Pulmonary artery endothelial cell (primary cell): ENCODE data around the gene WDR7. TPM values are rescaled to one million over a fixed set of nuclear protein-coding genes. Genes with fewer than 3 reads are reported as not detected.

Source experiments
- DNase-seq: peaks from one replicate; pipeline ENCODE4 v3.0.0-alpha.2; 2011; ENCODE audit warnings: low read depth, low spot score
- total RNA-seq: library from RNA; depleted of rRNA; stranded (reverse); fragments of >200 nt; gene quantifications from 2 replicates; pipeline ENCODE4 v1.2.3, GENCODE V29; 2014

The WDR7 gene
- total RNA-seq, 1 donor from 2014 or later = 14.2 TPM

DNA sequence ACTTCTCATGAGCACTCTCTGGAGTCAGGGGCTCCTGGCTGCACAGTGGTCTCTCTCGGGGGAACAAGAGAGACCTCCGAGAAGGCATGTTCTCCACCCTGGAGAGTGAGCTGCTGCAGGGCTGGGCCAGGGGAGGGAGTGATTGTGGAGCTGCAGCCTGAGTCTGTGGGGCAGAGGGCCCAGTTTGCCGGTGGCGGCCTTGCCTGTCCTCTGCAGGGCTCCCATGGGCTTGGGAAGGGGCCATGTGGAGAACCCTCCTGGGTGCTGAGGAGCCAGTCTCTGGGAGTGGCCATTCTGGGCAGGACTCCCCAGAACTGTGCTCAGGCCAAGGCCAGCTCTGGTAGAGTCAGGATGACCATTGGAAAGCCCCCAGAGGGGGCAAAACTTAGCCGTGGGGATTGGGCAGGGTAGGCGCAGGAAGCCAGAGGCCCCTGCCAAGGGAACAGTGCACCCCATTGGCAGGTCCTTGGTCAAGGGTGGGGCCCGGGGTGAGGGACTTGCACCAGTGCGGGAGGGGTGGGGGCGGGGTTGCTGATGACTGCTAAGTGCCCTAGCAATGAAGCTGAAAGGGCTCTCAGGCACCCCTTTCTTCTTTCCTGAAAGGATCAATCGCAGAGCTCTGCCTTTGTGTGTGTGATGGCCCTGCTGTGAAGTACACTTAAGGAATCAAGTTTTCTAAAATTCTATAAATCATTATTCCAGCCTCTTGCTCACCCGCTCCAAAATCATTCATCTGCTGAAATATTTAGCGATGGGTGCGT, 426.0 kb downstream of the WDR7 start:
- DNase-seq = no peak

DNA sequence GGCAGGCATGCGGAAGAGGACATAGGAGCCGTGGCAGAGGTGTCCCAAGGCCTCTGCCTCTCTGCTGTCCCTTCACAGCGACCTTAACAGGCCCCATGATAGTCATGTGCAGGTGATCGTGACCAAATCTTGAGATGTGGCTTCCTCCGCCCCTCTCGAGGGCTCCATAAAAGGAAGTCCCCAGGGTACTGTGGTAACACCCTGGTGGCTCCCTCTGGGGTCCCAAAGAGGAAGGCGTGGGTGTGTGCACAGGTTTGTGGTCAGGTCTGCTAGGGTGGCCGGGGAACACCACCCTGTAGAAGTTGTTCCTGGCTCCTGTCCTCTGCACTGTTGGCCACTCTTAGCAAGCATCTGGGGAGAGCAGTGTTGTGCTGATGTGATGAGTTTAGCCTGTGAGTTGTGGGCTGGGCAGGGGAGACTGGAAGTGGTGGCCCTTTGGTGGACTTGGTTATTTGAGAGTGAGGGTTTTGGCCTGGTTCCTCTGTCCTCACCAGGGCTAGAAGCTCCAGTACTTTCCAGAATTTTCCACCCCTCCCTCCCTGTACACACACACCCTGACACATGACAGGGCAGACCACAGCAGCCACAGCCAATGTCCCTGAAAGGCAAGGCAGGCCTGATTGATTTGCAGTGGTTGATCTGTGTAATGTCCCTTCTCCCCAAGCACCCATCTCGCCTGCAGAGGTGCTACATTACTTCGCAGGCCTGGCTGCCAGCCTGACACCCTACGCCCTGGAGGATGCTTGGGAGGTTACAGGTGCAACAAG, 426.8 kb downstream of the WDR7 start:
- no peak for DNase-seq

DNA sequence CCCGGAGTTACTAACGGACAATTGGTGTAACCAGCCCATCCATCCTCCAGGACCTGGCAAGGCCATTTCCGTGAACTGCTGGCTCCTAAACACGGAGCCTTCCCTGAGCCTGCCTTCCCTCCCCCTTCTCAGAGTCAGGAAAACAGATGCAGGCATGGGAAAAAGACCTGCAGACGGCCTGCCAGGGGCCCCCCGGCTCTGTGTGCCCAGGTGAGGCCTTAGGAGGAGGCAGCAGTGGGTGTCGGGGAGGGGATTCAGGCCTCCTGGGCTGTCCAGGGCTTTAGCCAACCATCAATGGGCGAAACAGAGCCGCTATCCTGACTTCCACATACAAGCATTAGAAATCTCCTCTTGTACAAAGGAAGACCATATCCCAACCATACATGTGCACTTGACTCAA, 427.5 kb downstream of the WDR7 start:
- DNase-seq = no peak

DNA sequence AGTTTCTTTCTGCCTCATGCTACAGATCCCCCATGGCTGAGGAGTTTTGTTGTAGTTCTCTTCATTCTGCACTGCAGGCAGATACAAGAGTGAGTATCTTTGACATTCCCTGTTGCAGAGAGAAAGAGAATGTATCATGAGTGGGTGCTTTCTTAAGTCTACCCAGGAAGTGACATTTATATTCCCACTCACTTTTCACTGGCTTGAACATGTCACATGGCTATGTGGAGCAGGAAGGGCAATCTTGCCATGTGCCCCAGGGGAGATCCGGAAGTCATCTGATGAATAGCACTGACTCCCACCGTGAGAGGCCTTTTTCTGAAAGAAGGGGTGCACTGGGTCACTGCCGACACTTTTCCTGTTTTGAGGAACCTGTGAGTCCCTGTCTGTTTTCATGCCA, 429.3 kb downstream of the WDR7 start:
- no peak for DNase-seq

DNA sequence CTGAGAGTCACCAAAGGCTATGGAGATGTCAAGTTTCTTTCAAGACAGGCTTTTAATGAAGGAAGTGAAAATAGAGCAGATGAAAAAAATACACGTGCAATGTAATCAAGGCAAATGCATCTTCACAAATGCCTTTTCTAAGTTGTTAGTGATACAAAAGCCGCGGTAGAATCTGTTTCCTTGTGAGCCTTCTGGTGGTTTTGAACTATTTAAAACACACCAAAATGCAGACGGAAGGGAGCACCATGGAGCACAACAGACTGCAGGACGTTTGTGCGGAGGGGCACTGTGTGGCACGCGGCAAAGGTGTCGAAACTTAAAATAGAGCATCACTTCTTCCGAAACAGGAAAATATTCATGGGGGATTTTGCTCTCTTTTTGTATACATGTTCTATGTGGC, 430.7 kb downstream of the WDR7 start:
- DNase-seq = no peak

DNA sequence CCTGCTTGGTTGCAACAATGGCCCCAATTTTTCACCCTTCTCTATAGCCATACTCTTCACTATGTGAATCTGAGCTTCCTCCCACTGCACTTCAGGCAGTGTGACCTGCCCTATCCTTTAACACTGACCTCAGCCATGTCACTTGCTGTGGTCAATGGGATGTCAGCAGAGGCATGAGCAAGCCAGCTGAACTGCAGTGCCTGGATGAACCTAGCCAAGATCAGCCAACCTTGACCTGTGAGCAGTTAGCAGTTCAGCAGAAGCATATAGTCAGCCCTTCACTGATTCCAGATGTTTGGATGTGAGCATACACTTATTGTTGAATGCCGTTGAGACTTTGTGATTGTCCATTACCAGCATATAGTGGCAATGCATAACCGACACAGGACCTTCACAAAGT, 432.3 kb downstream of the WDR7 start:
- no peak for DNase-seq

DNA sequence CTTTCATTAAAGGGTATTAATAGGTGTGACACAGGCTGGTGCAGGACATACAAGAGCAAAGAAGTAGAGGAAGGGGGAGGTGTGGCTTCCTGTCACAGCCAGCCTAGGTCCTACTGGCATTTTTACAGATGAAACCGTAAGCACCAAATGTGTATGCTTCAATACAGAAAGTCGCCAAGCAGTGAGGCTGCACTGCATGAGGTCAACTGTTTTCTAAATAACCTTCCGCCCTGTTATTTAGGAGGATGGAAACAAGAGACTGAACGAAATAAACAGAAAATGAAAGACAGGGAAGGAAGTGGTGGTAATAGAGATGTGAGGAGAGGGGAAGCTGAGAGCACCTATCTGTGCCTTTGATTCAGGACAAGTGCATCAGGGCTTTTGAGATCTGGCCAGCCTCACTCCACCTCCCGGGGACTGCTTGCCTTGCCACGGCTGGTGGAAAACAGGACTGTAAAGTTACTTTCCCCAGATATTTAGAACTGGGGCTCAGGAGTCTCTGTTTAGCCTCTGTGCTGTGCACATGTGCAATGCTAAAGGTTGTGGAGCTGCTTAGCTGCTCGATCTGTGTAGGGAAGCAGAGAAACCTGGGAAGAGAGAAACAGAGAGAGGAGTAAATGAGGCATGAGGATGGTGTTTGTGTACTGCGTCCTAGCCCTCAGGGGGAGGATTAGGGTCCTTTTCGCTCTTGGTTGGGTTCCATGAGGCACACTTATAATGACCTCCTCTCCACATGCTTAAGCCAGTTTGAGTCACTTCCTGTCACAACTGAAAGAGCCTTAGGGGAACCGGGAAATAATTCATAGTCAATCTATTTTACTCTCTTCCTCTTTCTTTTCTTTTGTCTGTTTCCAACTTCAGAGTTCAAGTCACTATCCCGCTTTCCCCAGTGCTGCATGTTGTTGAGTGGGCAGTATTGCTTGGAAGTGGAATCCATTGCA, 433.4 kb downstream of the WDR7 start:
- no peak for DNase-seq

DNA sequence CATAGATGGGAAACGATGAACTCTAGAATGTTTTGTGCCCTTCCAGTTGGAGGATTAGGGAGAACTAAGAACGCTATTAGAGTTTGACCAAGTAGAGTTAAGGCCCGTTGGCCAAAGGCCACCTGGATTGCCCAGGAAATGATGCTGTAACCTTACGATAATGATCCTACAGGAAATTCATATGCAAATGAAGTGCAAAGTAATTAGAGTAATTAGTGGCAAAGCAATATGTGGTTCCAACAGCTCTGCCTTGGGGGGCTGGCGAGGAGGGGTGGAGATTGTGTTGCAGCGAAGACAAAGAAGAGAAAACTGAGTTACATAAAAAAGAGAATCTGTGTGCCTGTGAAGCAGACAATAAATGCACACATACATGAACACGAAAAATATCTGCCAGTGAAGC, 434.2 kb downstream of the WDR7 start:
- no peak for DNase-seq

DNA sequence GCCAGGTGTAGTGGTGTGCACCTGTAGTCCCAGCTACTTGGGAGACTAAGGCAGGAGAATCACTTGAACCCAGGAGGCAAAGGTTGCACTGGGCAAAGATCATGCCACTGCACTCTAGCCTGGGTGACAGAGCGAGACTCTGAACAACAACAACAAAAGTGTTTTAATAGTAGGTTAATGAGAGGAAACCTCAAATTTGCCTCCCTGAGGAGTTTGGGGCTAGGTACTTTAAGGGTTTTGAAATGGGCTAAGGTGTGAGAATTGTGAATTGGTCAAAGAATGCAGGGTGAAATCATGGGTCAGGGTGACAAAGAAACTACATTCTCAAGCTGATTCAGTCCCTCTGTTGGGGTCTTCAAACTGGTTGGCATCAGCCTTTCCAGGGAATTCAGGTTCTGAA, 435.0 kb downstream of the WDR7 start:
- no peak for DNase-seq

Other genes with a start within 250 kb of the WDR7 start
- gene TXNL1, start 12.8 kb upstream of the WDR7 start, total RNA-seq = 46.0 and 59.1 TPM in 2 replicates